GM19468 (cell line): Measurements from ENCODE around the gene TEX38.
"Not testable (repeated sequence)": the region's sequence is repeated elsewhere in the genome, so short reads cannot be mapped to it uniquely, and the experiment has no call there.

Source experiments
- ATAC-seq: cut with Tn5 transposase; IDR thresholded peaks from one replicate; pipeline ENCODE4 v1.9.1; 2021; ENCODE audit warnings: mild to moderate bottlenecking, moderate library complexity, moderate number of reproducible peaks; ENCODE audit not compliant: unreplicated experiment; ENCODE audit errors: extremely low read depth

The TEX38 gene

DNA sequence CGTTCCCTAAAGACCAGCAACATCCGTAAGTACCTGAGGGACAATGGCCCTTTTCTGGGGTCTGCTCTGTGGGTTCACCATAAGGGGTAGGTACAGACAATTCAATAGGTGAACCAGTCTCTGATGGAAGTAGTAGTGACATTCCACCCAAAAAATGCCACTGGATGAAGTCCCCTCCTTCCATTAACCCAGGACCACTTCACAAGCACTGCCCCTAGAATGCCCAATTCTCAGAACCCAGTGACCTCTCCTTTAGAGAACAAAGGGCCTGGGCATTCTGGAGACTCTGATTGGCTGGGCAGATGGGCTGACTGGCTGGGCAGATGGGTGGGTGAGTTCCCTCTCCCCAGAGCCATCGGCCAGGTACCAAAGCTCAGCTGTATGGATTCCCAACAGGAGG lies at the start of gene TEX38:
TSS of gene TEX38 (plus strand) at position 301 of the 400 bp plus-strand sequence. CDS start at position 382, 81 bp downstream.
- no peak for ATAC-seq

DNA sequence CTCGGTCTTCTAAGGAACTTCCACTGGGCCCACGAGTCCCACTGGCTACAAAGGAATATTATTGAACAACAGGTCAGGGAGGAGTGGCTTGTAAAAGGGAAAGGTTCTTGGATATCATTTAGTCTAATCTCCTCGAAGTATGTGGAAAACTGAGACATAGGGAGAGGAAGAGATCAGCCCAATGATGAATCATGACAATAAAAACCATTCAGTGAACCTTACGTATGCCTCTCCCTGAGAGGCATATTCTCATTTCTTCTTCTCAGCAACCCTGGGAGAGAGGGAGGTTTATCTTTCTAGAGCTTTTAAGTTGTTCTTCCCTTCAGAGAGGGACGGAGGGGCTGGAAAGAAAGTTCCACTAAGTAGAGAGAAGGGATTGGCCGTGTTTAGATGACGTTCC lies 49.7 kb upstream of the TEX38 start:
- no peak for ATAC-seq

DNA sequence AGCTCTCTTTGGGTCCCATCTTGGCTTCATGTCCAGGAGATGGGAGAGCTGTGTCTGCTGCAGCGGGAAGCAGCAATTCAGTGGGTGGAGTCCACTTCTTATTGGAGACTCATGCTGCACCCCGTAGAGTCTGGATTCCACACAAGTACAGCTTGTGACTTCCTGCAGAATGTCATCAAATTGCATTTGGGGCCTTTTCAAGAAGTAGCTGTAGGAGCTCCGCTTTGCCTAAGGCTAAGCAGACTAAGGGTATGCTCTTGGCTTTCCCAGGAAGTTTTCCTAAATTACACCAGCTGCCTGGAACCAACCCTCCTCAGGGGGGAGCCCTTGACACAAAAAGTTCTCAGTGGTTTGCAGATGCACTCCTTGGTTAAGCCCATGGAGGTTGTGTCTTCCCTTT lies 49.3 kb upstream of the TEX38 start:
- no peak for ATAC-seq

DNA sequence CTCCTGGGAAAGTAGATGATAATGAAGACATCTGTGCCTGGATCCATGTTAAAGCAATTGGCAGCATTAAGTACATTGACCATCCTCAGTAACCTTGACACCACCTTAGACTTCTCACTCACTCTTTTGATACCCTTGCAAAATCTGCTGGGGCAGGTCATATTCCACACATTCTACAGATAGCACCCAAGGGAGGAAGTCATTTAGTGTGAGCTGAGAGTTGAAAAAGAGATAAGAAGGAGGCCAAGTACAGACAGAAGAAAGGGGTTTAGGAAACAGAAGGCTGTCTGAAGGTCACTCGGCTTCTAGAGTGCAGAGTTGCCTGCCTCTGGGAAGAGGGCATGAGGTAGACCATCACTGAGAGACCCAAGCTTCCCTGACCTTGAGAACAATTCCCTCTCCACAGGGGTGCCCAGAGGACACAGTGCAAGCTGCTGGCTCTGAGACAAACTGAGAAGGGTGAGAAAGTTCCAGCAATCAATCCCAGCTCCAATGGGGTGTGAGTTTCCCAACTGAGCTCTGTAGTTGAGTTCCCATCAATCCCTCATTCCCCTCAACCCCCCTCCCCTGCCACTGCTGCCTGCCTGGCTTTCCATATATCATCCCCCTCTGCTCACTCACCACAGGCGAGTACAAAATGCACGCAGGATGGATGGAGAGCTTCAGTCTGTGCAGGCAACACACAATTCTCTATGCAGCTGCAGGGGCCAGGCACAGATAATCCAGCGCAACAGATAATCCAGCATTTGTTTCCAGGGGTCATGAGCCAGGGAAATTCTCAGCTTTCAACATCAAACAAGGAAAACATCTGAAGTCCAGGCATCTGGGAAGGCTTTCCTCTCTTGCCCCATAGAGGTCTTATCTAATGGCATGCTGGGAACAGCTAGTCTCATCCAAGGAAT lies 47.7 kb upstream of the TEX38 start:
- ATAC-seq: no peak

DNA sequence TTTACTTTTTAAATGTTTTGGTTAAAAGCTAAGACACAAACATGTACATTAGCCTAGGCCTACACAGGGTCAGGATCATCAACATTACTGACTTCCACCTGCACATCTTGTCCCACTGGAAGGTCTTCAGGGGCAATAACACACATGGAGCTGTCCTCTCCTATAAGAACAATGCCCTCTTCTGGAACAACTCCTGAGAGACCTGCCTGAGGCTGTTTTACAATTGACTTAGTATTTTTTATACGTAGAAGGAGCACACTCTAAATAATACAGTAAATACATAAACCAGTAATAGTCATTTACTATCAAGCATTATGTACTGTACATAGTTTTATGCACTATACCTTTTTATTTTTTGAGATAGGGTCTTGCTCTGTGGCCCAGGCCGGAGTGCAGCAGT lies 40.9 kb upstream of the TEX38 start:
- ATAC-seq: no peak

DNA sequence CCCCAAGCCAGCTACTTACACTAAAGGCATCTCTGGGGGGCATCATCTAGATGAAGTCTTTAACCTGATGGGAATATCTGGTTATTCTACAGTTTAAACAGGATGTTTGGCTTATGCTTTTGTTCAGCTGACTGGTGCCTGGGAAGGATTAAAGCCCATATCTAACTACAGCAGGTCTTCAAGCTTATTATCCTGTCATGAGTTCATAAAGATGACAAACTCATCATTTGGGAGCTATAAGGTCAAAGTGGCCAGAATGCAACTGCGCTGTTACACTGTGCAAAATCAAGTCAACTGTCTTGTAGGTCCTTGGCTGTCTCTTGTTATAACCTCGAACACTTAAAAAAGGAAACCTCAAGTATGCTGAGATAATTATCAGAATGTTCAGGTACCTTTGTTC lies 36.4 kb upstream of the TEX38 start:
- ATAC-seq: no peak

DNA sequence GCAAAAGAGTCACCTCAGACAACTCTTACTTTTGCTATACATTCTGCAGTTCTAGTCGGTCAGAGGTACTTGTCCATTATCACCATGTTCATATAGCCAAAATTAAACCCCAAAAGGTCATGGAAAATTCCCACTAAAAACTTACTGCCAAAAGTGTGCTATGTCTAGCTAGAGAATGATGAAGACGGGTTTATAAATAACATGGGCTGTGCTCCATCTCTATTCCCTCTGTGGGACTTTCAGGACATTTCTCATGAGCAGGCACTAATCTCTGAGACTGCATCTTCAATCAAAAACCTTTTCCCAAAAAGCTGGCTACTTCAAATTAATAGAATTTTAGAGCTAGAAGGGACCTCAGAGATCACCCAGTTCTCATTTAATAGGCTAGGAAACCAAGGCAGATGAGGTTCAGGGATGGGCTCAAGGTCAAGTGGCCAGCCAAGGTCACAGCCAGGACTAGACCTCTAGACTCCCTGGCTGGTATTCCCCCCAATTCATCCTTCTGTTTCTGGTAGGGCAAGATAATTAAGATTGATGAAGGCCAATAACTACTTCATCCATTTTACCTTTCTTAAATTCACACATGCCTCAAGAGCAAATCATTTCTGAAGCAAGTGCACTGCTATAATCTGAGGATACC lies 34.1 kb upstream of the TEX38 start:
- ATAC-seq: no peak

DNA sequence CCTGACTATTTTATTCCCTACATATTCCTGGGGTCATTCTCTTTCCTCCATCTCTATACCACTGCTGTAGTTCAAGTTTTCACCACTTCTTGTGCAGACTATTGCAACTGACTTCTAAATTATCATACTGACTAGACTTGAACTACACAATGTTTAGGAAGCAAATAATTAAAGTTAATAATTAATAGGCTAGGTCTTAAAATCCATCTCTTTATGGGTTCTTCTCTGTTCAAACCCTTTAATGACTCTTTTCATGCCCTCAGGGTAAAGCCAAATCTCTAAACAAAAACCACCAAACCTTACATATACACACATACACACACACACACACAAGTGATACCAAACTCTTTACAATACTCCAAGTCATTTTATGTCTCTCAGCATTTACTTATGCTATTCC lies 32.7 kb upstream of the TEX38 start:
- ATAC-seq: no peak

DNA sequence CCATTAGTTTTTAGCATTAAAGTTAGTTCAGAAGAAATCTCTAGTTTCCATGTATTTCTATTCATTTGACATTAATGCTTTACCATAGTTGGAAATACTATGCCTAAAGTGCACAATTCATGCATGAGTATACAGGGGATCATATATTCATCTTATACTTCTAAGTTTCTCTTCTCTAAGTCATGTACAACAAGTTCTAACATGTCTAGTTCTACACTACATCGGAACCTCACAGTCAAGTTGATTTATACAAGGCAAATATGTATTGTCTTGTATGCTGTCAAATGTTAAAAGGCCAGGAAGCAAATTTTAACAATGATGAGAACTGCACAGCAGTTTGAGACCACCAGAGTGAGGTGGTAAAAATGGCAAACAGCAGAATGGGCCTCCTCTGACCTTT lies 32.1 kb upstream of the TEX38 start:
- ATAC-seq: no peak

DNA sequence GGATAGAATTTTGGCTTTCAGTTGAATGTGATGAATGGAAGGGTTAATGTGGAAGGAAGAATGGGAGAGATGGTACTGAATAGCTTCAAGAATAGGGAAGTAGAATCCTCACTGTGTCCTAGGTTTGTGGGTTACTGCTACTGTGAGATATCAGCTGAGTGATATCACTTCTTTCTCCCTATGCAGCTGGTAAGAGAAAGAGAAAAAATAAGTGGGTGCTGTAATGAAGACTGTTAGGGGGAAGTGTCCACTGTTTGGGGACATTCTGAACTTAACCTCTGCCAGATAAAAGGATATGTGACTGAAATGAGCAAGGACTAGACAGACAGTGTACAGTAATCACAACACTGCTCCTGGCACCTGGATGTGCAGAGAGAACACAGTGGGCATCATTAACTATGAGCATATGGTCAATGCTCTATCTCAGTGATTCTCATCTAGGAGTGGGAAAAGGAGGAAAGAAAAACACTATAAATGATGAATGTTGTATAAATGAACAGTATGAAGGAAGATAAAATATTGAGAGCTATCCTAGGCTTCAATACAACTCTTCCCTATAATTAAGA lies 29.5 kb upstream of the TEX38 start:
- ATAC-seq: no peak

DNA sequence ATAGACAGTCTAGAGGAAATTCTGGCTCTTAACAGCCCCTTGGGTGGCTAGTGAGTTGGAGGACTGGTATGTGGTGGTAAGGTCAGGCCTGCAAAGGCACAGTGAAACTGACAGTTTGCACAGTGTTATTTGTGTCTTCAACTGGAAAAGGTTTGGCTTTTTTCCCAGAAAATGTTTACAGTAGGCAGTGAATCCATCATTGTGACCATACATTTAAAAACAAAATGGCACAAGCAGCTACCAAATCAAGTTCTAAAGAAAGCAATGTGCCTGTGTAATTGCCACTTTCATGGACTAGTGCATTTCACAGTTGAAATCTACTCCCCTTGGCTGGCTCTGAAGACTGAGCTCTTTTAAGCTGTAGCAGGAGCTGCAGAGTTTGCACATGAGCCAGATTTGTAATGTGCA lies 28.3 kb upstream of the TEX38 start:
- no peak for ATAC-seq

DNA sequence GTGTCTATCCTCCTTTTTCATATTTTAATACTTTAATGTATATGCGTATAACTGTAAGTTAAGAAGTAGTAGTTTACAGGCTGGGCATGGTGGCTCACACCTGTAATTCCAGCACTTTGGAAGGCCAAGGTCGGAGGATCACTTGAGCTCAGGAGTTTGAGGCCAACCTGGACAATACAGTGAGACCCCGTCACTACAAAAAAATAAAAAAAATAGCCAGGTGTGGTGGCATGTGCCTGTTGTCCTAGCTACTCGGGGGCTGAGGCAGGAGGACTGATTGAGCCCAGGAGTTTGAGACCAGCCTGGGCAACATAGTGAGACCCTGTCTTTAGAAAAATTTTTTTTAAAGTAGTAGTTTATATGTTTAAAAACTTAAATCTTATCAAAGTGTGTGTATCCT lies 25.8 kb upstream of the TEX38 start:
- ATAC-seq: no peak

DNA sequence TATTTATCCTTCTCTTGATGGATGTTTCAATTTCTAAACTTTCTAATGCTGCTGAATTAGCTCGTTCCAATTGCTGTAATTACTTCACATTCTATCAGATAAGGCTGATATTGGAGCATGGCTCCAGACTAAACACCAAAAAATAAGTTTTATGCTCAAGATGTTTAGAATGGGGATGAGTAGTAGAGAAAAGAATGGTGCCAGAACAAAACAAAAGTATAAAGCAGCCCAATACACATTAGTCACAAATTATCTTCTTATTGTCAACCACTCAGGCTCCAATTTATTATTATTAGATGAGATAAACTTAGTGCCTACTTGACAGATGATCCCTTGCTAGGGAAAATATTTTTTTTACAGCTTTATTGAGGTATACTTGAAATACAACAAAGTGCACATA lies 25.3 kb upstream of the TEX38 start:
- no peak for ATAC-seq

DNA sequence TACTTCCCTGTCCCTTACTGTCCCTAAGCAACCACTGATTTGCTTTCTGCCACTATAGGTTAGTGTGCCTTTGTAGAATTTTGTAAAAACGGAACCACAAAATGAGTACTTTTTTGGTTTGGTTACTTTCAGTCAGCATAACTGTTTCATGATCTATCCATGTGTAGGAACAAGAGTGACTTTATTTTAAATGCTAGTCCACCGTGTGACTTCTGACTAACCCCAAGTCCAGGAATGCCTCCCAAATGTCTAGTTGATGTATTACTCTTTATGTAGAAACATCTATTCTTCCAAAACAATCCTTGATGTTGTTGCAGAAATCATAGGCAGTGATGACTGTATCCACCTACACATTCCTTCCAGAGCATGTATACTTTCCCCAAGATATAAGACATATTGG lies 24.8 kb upstream of the TEX38 start:
- ATAC-seq: no peak

DNA sequence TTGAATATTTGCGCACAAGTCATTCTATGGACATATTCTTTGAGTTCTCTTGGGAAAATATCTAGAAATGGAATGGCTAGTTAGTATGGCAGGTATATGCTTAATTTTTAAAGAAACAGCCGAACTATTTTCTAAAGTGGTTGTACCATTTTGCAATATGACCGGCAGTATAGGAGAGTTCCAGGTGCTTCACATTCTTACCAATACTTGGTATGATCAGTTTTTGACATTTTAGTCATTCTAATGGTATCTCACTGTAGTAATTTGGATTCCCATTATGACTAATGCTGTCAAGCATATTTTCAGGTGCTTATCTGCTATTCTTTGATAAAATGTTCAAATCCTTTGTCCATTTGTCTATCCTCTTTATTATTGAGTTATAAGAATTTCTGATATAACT lies 24.0 kb upstream of the TEX38 start:
- ATAC-seq: no peak

DNA sequence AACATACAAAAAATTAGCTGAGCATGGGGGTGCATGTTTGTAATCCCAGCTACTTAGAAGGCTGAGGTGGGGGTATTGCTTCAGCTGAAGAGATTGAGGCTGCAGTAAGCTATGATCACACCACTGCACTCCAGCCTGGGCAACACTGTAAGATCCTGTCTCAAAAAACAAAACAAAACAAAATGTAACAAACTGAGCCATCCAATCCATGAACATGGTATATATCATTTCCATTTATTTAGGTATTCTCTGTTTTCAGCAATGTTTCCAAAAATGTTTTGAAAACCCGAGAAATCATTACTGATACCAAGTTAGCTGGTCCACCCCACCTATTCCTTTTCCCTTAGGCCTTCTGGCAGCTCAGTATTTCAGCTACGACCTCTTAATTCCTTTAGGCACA lies 21.9 kb upstream of the TEX38 start:
- no peak for ATAC-seq

DNA sequence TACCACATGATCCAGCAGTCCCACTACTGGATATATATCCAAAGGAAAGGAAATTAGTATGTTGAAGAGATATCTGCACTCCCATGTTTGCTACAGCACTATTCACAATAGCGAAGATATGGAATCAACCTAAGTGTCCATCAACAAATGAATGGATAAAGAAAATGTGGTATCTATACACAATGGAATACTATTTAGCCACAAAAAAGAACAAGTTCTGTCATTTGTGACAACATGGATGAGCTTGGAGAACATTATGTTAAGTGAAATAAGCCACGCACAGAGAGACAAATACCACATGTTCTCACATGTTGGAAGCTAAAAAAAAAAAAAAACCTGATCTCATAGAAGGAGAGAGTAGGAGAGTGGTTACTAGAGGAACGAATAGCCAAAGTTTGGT lies 21.2 kb upstream of the TEX38 start:
- ATAC-seq: no peak

DNA sequence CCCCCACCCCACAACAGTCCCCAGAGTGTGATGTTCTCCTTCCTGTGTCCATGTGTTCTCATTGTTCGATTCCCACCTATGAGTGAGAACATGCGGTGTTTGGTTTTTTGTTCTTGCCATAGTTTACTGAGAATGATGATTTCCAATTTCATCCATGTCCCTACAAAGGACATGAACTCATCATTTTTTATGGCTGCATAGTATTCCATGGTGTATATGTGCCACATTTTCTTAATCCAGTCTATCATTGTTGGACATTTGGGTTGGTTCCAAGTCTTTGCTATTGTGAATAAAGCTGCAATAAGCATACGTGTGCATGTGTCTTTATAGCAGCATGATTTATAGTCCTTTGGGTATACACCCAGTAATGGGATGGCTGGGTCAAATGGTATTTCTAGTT lies 20.5 kb upstream of the TEX38 start:
- ATAC-seq: not testable (repeated sequence)

DNA sequence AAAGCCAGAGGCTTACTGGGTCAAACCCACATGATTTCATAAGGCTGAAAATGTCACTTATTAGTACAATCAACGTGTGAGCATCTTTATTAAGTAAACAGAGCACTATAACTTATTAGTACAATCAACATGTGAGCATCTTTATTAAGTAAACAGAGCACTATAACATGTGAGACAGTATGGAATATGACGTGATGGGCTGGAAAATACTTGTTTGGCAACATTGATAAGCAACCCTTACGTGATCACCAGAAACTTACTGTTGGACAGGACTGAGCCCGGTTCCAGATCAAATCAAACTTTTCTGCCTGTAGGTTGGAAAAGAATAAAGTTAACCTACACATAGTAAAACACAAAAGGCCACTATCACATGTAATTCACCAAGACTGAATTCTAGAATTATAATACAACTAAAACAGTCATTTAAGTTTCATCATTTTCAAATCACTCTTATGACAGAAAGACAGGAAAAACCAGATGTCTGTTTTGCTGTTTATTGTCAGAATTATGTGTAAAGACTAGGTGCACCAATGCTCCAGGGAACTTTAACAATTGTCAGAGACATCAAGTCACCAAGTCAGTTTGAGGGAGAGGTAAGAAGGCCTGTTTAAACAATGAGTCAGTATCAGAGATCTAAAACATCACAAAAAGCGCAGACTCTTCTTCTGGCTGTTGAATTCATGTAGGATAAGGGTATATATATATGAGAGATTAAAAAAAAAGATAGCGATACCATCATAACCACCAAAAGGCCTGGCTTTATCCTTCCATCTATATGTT lies 19.1 kb upstream of the TEX38 start:
- no peak for ATAC-seq

DNA sequence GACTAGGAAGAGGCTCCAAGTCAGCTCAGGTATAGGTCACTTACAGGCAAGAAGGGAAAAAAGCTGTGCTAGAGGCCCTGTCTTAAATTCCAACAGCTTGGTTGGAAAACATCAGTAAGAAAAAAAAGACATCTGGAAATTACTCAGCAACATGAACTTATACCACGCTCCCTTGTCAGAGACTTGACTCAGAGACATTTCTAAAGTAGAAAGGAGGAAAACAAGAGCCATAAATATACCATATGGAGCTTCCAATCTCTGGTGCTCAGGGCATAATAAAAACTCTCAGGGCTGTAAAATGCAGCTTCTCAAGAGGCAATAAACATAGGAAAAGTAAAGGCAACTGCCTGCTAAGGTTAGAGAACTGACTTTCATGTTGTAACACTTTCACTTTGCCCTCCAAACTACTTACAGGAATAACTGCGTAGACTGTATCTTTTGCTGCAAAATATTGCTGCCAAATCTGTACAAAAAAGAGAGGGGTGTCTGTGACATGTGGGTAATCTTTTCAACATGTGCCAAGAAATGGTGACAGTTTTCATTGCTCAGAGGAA lies 18.2 kb upstream of the TEX38 start:
- ATAC-seq: no peak
